ENCODE measurements around the gene FTSJ3.
"Not testable (repeated sequence)": the region's sequence is repeated elsewhere in the genome, so short reads cannot be mapped to it uniquely, and the experiment has no call there.

The FTSJ3 gene

DNA sequence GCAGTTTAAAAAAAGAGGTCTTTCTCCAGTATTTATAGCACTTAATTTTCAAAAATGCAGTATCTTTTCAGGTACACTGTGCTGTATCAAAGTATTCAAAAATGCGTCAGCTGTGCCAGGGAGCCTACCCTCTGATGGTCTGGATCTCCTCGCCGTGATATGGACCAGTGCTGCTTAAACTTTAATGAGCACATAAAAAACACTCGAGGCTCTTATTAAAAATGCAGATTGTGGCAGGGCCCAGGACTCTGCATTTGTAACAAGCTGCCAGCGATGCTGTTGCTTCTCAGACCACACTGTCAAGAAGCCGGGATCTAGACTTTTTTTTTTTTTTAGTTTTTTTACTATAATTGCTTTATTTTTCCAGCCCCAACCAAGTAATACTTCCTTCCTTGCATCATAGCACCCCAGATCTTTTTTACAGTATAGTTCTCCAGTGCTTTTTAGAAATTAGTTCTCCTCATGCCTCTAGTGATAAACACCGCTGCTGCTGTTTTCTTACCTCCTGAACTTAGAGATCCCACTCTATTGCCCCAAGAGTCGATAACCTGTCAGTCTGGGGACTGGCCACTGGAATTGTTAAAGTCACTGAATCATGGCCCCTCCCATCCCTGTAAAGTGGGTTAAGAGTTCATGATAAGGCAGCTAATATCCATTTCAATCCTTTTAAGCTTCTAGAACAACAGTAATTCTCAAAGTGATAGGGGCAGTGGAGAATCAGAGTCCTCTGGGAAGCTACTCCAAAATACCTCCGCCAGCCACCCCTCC, 16.6 kb upstream of the FTSJ3 start:
- DNase-seq: no peak

DNA sequence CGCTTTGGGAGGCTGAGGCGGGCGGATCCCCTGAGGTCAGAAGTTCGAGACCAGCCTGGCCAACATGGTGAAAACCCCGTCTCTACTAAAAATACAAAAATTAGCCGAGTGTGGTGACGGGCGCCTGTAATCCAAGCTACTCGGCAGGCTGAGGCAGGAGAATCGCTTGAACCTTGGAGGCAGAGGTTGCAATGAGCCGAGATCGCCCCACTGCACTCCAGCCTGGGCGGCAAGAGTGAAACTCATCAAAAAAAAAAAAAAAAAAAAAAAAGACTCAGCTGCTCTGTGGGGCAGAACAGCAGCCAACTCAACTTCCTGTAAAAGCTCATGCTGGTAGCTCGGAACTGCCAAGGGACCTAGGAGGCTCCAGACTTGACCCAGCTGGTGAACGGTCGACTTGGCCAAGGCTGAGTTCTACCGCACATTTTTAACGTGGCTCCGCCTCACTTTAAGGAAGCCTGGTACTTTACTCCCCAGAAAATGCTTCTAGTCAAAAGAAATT, 16.0 kb upstream of the FTSJ3 start:
- in situ Hi-C loops (cut with HindIII; ENCODE audit: low pct_ligation_motif_present, low pct_unique_long_range_greater_than_20kb, low sequenced_read_pairs): not testable (repeated sequence)
- peak; percentile 82 for DNase-seq

More for the DNA sequence above, 16.6 kb upstream of the FTSJ3 start:
- in situ Hi-C loops (cut with HindIII; ENCODE audit: low pct_ligation_motif_present, low pct_unique_long_range_greater_than_20kb, low sequenced_read_pairs): no loop called here

DNA sequence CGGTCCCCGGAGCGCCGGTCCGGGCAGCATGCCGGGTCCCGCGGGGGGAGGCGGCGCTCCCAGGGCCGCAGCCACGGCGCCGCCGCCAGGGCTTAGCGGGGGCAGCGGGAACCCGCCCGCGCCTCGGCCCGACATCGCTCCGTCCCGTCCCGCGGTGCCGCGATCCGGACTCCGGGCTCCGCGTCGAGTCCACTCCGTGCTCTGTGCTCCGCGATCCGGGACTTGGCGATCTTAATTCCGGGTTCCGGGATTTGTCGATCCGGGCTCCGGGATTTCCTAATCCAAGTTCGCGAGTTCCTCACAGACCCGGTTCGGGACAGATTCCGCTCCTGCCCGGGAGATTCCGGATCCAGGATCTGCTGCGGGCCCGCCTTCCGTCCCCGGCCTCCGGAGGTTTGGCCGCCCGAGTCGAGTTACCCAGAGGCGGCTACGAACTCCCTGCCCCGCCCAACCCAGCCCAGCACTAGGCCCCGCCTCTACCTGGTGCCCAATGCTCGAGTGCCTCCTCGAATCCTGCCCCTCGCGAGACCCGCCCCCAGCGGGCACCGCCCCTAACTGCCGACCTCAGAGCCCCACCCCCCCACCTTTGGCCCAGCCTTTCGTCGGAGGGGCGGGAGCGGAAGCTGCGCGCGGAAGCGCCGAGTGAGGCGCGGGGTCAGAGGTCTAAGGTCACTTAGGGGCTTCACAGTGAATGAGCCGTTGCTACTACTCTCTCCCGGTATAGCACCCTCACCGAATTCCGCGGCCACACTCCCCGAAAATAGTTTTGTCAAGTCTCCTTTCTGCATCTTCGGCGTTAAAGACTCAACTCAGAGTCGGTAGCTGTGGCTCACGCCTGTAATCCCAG, 15.3 kb upstream of the FTSJ3 start, which contains the start of gene SMARCD2:
TSS of gene SMARCD2 (minus strand) at position 146 of the 847 bp plus-strand sequence. CDS start at position 135, 11 bp downstream.
- peak; percentile 99 for DNase-seq
- in situ Hi-C loops (cut with HindIII; ENCODE audit: low pct_ligation_motif_present, low pct_unique_long_range_greater_than_20kb, low sequenced_read_pairs): no loop called here

DNA sequence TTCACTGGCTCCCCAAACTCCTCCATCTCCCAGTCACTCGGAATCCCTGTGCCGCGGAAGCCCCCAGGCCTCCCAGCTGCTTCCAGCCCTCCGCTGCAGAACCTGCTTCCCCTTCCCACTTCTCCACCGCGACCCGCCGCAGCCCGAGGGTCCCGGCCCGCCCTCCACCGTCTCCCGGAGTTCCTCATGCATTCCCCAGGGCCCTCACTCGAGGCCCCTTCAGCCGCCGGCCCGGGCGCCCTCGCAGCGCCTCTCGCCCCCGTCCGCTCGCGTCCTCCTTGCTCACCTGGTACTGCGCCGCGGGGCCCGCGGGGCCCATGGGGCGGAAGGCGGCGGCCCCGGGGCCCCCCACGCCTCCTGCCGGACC, 14.7 kb upstream of the FTSJ3 start:
- in situ Hi-C loops (cut with HindIII; ENCODE audit: low pct_ligation_motif_present, low pct_unique_long_range_greater_than_20kb, low sequenced_read_pairs): no loop called here

DNA sequence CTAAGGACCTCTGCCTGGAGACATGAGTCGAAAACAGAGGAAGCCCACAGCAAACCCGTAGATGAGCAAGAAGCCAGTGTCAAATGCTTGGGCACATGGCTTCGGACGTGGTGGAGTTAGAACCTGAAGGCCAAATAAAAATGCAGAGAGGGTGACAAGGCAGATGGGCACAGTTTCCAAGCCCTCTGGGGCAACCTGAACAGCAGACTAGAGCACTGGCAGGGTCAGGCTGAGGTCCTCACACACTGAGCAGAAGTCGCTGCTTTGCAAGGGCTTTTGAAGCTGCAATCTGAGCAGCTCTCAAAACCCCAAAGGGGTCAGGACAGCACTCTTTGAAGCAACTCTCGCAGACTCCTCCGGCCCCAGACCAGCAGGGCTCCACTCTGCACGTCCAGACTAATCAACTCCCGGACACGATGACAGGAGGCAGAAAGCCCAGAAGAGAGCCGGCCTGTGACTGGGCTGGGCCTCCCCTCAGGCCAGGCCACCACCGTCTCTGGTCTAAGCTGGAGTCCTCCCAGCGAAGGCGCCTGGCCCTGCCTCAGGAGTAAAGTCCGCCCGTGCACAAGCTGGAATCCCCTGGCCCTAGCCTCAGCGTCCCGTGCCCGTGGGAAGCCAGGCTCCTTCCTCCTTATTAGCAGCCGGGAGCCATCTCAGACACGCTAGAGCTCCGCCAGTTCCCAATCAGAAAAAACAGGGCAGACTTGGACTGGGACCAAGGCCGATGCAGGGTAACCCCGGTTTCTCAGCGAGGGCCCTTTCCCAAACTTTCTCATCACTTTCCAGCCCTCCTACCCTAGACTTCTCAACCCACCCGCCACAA, 14.1 kb upstream of the FTSJ3 start:
- DNase-seq: peak; percentile 38
- in situ Hi-C loops (cut with HindIII; ENCODE audit: low pct_ligation_motif_present, low pct_unique_long_range_greater_than_20kb, low sequenced_read_pairs): no loop called here

More for the DNA sequence above, 14.7 kb upstream of the FTSJ3 start:
- DNase-seq: no peak

DNA sequence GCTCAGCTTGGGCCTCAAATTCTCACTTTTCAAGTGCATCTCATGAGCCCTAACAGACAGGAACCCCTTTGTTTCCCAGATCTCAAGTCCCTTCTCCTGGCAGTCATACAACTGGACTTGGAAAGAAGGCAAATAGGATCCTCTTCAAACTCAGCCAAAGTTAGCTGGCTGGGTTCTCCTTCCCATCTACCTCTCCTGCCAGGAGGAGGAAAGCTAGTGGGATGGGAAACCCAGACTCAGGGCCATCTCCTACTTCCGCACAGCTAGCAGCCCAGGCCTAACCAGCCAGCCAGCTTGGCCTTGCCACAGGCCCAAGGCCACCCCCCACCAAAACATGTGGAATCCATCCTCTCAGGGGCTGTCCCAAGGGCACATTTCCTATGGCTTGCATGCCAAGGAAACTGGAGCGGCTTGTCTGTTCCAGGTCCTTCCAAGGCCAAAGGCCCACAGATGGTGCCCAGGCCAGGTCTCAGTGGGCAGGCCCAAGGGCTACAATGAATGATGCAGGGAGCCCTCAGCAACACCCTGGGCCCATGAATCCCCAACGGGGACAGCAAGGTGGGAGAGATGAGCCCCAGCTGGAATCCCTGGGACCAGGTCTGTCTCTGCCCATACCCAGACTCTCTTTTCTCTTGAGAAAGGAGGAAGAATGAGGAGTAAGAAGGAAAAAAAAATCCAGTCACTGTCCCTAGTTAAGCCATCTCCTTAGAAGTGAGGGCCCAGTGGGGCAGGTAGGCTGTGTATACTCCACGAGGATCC, 13.3 kb upstream of the FTSJ3 start:
- in situ Hi-C loops (cut with HindIII; ENCODE audit: low pct_ligation_motif_present, low pct_unique_long_range_greater_than_20kb, low sequenced_read_pairs): no loop called here
- no peak for DNase-seq

DNA sequence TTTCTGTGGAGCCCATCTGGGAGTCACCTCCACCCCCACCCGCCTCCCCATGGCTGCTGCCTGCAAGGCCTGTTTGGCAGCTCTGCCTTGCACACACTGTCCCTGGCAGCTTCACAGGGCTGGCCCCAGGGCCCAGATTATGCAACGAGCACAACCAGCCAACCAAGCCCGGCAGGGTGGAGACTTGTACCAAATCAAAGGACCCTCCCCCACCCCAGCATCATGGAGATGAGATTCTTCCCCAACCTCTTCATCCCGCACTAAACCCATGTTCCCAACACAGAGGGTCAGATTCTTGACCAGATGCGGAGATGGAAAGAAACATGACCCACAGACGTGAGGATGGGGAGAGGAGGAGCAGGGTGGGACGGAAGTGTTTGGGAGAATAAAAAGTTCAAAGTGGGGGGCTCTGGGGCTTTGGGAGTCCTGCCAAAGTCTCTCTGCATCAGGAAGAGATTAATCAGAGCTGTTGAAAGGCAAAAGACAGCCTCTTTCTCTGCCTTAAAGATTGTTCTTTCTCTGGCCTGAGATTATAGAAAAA, 11.2 kb upstream of the FTSJ3 start:
- in situ Hi-C loops (cut with HindIII; ENCODE audit: low pct_ligation_motif_present, low pct_unique_long_range_greater_than_20kb, low sequenced_read_pairs): no loop called here
- DNase-seq: no peak

DNA sequence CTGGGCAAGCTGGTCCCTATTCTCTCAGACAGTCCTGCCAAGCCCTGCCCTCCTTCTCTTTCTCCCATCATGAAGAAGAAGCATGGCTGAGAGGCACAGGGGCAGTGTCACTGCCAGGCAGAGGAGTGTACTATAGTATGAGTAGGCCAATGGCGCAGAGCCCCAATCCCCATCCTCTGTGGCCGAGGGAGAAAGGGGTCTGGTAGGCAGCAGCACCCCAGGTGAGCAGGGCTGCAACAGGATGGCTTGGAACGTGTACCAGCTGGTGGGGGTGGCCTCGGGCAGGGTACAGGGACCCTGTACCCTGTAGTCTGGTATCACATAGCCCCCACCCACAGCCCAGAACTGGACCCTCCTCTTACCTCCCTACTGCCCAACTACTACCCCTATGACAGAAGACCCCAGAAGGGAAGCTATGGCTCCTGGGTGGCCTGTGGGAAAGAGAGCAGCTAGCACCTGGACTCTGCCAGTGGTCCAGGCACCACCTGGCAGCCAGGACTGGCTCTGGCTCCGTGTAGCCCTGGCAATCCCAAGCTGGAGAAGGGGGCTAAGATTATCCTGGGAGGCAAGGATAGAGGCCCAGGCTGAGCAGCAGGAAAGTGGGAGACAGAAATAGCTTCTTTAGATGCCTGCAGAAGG, 10.6 kb upstream of the FTSJ3 start:
- no peak for DNase-seq
- in situ Hi-C loops (cut with HindIII; ENCODE audit: low pct_ligation_motif_present, low pct_unique_long_range_greater_than_20kb, low sequenced_read_pairs): no loop called here

DNA sequence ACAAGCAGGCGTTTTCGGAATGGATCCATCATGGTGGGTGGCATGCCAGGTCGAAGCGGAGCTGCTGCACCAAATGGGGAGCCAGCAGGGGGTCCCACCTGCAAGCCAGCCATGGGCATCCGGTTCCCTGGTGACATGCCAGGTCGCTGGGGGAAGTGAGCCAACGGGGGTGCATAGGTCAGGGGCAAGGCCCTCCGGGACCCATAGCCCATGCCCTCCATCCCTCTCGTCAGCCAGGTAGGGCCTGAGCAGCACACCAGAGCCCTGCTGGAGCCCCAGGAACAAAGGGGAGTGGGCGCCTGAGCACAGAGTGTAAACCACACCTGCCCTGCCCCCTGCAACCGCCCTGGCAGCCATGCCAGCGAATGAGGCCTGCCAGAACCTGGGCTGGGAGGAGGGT, 10.0 kb upstream of the FTSJ3 start:
- in situ Hi-C loops (cut with HindIII; ENCODE audit: low pct_ligation_motif_present, low pct_unique_long_range_greater_than_20kb, low sequenced_read_pairs): no loop called here
- no peak for DNase-seq

DNA sequence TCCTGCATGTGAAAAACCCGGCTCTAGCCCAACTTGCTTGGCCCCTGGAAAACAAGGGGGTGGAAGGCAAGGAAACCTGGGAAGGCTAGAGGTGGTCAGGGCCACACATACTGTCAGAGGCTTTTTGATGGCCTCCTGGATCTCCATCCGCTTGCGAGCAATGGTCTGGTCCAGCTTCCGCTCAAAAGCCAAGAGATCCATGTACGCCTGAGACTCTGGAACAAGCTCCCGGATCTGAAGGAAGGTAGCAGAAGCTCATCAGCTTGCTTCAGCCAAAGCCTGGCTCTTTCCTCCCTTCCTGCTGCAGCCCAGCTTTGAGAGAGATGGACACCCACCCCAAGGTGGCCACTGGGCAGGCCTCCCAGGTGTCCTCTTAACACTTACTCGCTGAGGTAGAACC, 9.3 kb upstream of the FTSJ3 start:
- DNase-seq: no peak
- in situ Hi-C loops (cut with HindIII; ENCODE audit: low pct_ligation_motif_present, low pct_unique_long_range_greater_than_20kb, low sequenced_read_pairs): no loop called here

DNA sequence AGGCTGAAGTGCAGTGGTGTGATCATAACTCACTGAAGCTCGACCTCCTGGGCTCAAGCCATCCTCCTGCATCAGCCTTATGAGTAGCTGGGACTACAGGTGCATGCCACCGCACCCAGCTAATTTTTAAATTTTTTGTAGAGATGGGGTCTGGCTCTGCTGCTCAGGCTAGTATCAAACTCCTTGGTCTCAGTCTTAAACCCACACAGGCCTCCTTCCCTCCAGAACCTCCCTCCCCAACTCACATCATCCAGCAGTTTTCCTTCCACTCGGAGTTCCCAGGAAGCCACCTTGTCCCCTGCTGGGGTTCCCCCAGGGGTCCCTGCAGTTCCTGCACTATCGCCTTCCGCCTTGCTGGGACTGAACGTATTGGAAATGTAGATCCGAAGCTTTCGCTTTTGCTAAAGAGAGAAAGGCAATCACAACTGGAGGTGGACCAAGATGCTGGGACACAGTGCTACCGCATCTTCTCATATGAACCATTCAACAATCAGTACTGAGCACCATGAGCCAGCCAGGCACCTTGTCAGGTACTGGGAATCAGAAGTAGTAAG, 7.8 kb upstream of the FTSJ3 start:
- in situ Hi-C loops (cut with HindIII; ENCODE audit: low pct_ligation_motif_present, low pct_unique_long_range_greater_than_20kb, low sequenced_read_pairs): no loop called here
- DNase-seq: no peak

DNA sequence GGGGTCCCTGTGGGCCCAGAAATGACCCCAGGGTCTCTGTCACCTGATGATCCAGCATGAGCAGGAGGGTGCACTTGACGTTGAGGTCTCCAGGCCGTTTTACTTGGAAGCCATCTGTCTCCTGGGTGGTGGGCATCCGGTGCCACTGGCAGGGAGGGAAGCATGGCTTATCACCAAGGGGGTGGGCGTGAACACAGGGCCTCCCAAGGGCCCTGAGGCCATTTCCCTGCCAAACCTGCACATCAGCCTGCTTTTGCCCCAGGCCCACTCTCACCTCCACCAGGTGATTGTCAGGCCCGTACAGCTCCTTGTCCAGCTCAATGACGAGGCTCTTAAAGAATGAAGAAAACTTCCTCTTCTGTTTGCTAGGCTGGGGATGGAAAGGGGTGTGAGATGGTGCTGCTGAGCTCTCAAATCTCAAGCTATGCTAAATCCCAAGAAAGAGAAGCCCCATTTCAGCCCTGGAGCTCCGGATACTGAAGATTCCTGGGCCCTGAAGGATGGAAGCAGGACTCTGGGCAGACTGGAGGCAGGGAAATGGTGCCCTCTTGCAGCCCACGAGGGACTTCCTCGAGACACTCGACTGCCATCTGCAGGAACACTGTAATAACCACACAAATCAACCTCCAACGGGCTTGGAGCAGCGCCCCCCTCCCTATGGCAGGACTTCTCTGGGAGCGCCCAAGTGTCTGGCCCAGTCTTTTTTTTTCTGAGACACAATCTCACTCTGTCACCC, 7.1 kb upstream of the FTSJ3 start:
- in situ Hi-C loops (cut with HindIII; ENCODE audit: low pct_ligation_motif_present, low pct_unique_long_range_greater_than_20kb, low sequenced_read_pairs): no loop called here
- peak; percentile 84 for DNase-seq

DNA sequence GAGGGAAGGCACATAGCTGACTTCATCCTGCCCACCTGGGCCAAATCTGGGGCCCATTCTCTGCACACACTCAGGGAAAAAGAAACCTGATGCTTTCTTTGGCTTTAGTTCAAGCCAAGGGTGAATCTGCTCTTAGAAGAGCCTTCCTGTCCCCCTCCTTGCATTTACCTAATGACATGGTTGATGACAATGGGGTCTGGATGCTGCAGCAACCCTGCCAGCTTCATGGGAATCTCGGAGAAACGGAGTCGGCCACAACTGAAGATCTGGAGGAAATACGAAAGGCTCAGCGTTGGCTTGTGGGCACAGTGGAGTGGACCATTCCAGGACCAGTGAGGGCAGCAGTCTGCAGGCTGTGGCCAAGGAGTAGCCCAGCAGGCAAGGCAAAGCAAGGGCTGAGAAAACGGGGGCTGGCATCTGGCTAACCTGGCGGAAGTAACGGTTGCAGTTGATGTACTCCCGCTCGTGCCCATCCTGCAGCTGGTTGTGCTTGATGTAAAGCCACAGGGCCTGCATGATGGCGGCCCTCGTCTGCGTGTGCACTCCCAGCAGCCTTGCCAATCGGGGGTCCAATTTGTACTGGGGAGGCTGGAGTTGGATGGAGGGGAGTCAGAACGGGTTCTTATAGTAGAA, 6.4 kb upstream of the FTSJ3 start:
- DNase-seq: no peak
- in situ Hi-C loops (cut with HindIII; ENCODE audit: low pct_ligation_motif_present, low pct_unique_long_range_greater_than_20kb, low sequenced_read_pairs): no loop called here

DNA sequence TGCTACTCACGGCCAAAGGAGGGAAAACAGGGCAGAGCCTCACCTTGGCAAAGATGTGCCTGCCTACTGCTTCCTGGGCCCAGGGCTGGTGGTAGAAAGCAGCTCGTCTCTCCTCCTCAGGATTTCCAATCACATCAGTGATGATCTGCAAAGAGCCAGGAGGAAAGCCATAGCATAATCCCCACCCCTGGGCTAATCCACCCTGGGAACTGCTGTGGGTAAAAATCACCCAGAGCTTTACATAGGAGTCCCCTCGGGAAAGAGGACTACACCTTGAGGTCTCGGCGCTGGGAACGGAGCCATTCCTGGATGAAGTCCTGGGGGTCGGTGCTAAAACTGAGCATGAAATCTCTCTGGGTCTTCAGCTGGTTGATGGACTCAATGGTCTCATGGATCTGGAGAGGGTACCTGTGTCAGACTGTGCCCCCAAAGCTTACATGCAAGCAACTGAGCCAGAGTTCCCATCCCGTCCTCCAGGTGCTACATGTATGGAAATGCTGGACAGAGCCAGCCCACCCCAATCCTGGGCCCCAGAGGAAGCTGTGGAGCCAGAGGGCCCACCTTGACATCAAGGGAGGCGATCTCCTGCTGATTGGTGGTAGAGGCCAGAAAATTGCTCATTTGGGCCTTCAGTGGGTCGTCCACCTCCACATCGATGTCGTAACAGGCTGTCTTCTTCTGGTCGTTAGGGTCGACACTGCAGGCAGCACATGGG, 5.7 kb upstream of the FTSJ3 start:
- in situ Hi-C loops (cut with HindIII; ENCODE audit: low pct_ligation_motif_present, low pct_unique_long_range_greater_than_20kb, low sequenced_read_pairs): no loop called here
- DNase-seq: no peak

DNA sequence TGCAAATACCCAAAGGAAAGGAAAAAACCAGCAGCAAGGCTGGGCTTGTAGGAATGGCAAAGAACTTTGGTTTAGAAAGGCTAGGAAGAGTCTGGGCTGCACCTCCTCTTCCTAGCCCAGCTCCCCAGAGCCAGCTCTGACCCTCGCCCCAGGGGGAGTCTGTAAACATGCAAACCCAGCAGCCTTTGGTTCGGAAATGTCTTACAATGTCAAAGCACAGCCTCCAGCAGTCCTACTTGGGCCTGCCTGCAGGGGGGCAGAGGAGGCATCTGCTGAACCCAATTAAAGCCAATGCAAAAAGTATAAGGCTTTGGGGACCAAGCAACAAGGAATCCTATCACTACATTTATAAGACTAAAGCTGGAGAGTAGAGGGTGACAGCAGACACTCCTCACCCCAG, 5.0 kb upstream of the FTSJ3 start:
- in situ Hi-C loops (cut with HindIII; ENCODE audit: low pct_ligation_motif_present, low pct_unique_long_range_greater_than_20kb, low sequenced_read_pairs): no loop called here
- DNase-seq: no peak

DNA sequence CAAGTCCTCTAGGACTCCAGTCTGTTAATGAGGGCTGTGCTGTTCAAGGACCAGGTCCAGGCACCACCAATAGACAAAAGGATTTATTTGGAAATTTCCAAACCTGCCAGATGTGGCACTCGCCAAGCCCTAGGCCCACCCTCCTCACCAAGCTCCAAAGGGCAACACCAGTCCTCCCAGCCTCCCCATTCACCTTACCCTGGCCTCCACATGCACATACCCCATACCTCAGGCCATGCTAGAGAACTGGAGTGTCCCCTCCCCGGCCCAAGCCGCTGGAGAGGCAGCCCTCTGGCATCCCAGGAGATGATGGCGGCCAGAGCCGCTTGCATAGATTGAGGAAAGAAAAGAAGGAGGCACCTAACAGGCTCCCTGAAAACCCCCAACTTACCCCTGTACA, 4.6 kb upstream of the FTSJ3 start:
- DNase-seq: no peak
- in situ Hi-C loops (cut with HindIII; ENCODE audit: low pct_ligation_motif_present, low pct_unique_long_range_greater_than_20kb, low sequenced_read_pairs): no loop called here

All from ACHN (cell line).